ENCODE results near the gene RBMS1. TPM values are rescaled to one million over a fixed set of nuclear protein-coding genes. Genes with fewer than 3 reads are reported as not detected.

The RBMS1 gene
- total and polyA plus RNA-seq, 2 of the 13 experiments (the other 11 are each of a cell fraction or from before 2014, with no cell fraction given), result 55.5 to 110 TPM

DNA sequence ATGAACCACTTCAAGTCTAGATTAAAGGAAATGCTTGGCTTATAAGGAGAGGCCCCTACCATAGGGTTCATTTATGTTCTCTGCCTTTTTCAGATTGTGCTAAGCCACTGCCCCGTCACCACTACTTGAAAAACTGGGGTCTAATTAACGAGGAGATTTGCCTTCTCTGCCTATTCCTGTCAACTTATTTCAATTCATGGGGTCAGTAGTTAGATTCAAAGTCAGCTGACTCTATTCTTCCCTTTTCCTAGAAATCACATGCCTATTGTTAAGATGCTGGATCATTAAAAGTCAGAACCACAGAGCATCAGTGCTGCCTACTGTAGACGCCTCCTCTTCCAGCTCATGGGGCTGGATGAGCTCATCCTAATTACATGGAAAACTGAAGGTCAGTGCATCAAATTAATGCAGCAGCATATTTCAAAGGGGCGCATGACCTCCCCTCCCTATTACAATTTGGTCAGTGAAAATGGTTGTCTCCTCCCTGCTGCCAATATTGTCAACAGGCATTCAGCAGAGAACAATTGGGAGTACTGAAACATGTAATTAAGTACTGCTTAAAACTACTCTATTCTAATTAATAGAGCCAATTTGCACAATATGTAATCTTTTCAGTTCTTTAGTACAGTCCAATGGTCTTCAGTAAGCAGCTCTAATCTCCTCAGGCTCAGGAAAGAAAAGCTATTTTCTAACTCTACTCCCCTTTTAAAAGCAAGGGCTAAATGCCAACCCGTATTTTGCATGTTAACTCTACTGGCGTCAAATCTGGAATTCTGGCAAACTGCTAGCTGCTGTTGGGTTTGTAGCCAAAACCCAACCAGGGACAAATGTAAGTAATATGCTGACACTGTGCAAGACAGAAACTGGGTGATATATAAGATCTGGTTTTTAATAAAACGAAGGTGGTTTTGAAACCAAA is 176.2 kb downstream of the RBMS1 start:
- TF ChIP-seq PAF1 (CRISPR knock-in tag; IDR thresholded peaks at IDR 0.05), result no peak
- no peak for TF ChIP-seq ZBTB1 (CRISPR knock-in tag; IDR thresholded peaks at IDR 0.05; ENCODE audit: borderline replicate concordance)
- no TSS peak for BruUV-seq (replicated peaks)
- no peak for DNase-seq (ENCODE audit: low spot score)
- CTCF ChIA-PET (ENCODE audit: low intra/inter-chr PET ratio, low total read pairs), result no interaction called here
- Histone ChIP-seq H3K4me1 (ENCODE audit: insufficient read depth, low read length) (peaks cover 20% of the 10 kb centered on the region), H3K27ac (ENCODE audit: extremely low read length, insufficient read depth, low read length) (no peak overlapping the region), H3K9ac (ENCODE audit: insufficient read depth, low read depth, low read length) (no peak overlapping the region), H3K4me3 (replicated peaks in 1 of 3; ENCODE audit: insufficient read depth in 1 of 3, low read depth in 2 of 3, low read length in 3 of 3) (no peak overlapping the region), H2AFZ (ENCODE audit: low read length) (no peak overlapping the region), H3K79me2 (ENCODE audit: insufficient read depth, low read length) (peaks cover under 1% of the 10 kb centered on the region), H3K4me2 (ENCODE audit: low read depth, low read length) (no peak overlapping the region), H4K20me1 (ENCODE audit: insufficient read depth, low read length) (peaks cover 14% of the 10 kb centered on the region; the same call in 1 of the 2 replicates), H3K9me3 (ENCODE audit: low read length) (no peaks in the 10 kb centered on the region), H3K27me3 (ENCODE audit: control insufficient read depth in 1 of 2, insufficient read depth in 2 of 2, low read length in 2 of 2) (no peaks in the 10 kb centered on the region), H3K36me3 (replicated peaks in 1 of 2; ENCODE audit: control insufficient read depth in 1 of 2, insufficient read depth in 2 of 2, low read length in 2 of 2) (peaks cover 8 to 20% of the 10 kb centered on the region in 2 experiments)
- POLR2A ChIA-PET, result no interaction called here
- 98% methylated on average over 7 of the region's 7 CpGs for WGBS (ENCODE audit: low lambda C conversion rate)
- in situ Hi-C loops (cut with HindIII; ENCODE audit: extremely low pct_ligation_motif_present, low pct_unique_long_range_greater_than_20kb), result no loop called here
- no peak for ATAC-seq
- no peak for FAIRE-seq
- intact Hi-C loops (cut with micrococcal nuclease; ENCODE audit: unreplicated experiment), result loop anchor here (2.0 kb wide), 1 partner anchor 677 kb away; no protein-coding TSS in a partner anchor

DNA sequence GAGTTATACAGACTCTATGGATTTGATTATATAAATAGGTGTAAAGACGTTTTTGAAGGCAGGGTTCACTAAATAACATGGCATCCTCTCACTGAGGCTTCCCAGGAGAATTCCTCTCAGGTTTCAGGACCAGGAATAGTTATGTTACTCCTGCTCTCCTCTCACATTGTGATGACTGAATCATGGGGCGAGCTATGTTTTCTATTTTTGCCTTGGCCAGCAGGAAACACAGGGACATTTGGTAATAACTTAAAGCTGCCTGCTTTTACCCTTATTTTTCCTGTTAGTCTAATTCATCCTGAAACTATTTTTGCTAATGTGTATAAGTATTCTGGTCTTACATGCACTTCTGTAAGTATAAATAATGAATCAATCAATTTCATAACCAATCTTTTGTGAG is 178.3 kb downstream of the RBMS1 start:
- Histone ChIP-seq H3K4me2 (ENCODE audit: low read depth, low read length) (no peak overlapping the region), H3K36me3 (replicated peaks in 1 of 2; ENCODE audit: control insufficient read depth in 1 of 2, insufficient read depth in 2 of 2, low read length in 2 of 2) (peaks cover 8 to 27% of the 10 kb centered on the region in 2 experiments), H3K4me1 (ENCODE audit: insufficient read depth, low read length) (peaks cover 20% of the 10 kb centered on the region), H2AFZ (ENCODE audit: low read length) (no peak overlapping the region), H3K9ac (ENCODE audit: insufficient read depth, low read depth, low read length) (no peak overlapping the region), H3K9me3 (ENCODE audit: low read length) (no peaks in the 10 kb centered on the region), H3K79me2 (ENCODE audit: insufficient read depth, low read length) (no peaks in the 10 kb centered on the region), H3K27ac (ENCODE audit: extremely low read length, insufficient read depth, low read length) (no peak overlapping the region), H3K27me3 (ENCODE audit: control insufficient read depth in 1 of 2, insufficient read depth in 2 of 2, low read length in 2 of 2) (no peaks in the 10 kb centered on the region), H4K20me1 (ENCODE audit: insufficient read depth, low read length) (peaks cover 14% of the 10 kb centered on the region; the same call in 1 of the 2 replicates), H3K4me3 (replicated peaks in 1 of 3; ENCODE audit: insufficient read depth in 1 of 3, low read depth in 2 of 3, low read length in 3 of 3) (no peak overlapping the region)
- FAIRE-seq (no peak), ATAC-seq (no peak), DNase-seq (ENCODE audit: low spot score) (no peak)
- intact Hi-C loops (cut with micrococcal nuclease; ENCODE audit: unreplicated experiment) (no loop called here), in situ Hi-C loops (cut with HindIII; ENCODE audit: extremely low pct_ligation_motif_present, low pct_unique_long_range_greater_than_20kb) (no loop called here)
- ChIA-PET POLR2A (no interaction called here), CTCF (ENCODE audit: low intra/inter-chr PET ratio, low total read pairs) (no interaction called here)
- BruUV-seq (replicated peaks), result no TSS peak
- 87% methylated on average over 2 of the region's 2 CpGs for WGBS (ENCODE audit: low lambda C conversion rate)
- TF ChIP-seq TCF7L2 (IDR thresholded peaks at IDR 0.05; ENCODE audit: low read depth, low read length) (no peak), HOXA5 (CRISPR knock-in tag; IDR thresholded peaks at IDR 0.05) (no peak), MAFF (IDR thresholded peaks at IDR 0.05; ENCODE audit: low read depth, low read length) (no peak), ZNF12 (CRISPR knock-in tag; IDR thresholded peaks at IDR 0.05) (no peak)
- TF ChIP-seq, protein P1, sequence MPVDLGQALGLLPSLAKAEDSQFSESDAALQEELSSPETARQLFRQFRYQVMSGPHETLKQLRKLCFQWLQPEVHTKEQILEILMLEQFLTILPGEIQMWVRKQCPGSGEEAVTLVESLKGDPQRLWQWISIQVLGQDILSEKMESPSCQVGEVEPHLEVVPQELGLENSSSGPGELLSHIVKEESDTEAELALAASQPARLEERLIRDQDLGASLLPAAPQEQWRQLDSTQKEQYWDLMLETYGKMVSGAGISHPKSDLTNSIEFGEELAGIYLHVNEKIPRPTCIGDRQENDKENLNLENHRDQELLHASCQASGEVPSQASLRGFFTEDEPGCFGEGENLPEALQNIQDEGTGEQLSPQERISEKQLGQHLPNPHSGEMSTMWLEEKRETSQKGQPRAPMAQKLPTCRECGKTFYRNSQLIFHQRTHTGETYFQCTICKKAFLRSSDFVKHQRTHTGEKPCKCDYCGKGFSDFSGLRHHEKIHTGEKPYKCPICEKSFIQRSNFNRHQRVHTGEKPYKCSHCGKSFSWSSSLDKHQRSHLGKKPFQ (CRISPR knock-in tag; IDR thresholded peaks at IDR 0.05; ENCODE audit: insufficient replicate concordance), result no peak

All from HepG2 (cell line).